ENCODE results near the gene MED8.
A peak's percentile ranks its signal among the peaks of the same experiment; 100 is the strongest.
"Not testable (repeated sequence)": the region's sequence is repeated elsewhere in the genome, so short reads cannot be mapped to it uniquely, and the experiment has no call there.

Gene MED8

GRCh38 chr1:43421976-43422750, 32.6 kb upstream of the MED8 start:
- no peak for DNase-seq

DNA sequence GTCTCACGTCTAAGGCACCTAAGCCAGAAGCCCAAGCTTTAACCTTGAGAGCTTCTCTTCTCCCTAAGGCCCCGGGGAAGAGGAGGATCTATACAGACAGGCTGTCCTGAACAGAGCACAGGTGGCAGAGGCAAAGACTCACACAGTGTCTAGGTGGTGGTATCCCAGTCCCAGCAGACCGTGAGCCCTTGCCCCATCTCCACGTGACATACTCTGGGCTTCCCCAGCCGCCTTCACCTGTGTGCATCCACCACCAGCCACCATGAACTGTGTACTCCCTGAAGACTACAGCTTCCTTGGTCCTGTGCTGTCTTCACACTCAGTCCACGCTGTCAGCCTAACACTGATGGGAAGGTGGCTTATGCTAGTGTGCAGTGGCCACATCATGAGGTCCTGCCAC, 31.8 kb upstream of the MED8 start:
- DNase-seq: no peak

- DNase-seq: no peak
Observed at GRCh38 chr1:43420874-43421273, 31.3 kb upstream of the MED8 start.

DNA sequence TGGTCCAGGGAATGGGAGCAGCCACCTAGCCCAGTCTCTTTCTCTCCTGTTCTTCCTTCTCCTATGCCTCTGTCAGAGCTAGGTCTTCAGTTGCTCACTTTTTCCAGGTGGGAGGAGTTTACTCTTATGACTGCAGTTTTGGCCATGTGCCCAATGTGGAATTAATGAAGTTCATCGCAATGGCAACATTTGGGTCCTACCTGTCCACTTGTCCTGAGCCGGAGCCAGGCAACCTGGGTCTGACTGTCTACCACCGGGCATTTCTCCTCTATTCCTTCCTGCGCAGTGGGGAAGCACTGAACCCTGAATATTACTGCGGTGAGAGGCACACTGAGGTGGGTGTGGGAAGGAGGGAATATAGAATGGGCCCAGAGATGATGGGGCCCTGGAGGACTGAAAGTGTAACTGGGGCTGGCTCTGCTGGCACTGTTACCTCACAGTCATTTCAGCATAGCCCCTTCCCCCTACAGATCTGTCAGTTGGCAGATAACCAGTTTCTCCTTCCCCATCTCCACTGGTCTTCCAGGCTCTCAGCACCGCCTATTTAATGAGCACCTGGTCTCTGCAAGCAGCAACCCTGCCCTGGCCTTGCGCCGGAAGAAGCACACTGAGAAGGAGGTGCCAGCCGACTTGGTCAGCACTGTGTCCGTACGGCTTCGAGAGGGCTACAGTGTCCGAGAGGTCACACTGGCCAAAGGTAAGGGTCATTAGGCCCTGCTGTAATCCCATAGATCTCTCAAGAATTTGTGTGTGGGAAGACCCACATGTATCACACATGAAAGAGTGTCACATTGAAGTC, 30.2 kb upstream of the MED8 start:
- DNase-seq: no peak

DNA sequence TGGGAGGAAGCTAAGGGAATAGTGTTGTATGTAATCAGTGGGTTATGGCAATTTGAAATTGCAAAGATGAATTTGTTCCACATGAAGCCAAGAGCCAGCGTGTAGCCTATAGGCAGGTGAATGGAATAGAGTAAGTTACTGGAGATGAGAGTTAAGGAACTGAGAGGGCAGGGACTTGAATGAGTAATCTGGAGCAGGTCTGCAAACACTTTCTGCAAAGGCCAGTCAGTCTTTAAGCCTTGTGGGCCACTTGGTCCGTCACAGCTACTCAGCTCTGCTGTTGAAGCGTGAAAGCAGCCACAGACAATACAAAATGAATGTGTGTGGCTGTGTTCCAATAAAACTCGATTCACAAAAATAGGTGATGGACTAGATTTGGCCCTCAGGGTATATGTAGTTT, 29.3 kb upstream of the MED8 start:
- DNase-seq: no peak

DNA sequence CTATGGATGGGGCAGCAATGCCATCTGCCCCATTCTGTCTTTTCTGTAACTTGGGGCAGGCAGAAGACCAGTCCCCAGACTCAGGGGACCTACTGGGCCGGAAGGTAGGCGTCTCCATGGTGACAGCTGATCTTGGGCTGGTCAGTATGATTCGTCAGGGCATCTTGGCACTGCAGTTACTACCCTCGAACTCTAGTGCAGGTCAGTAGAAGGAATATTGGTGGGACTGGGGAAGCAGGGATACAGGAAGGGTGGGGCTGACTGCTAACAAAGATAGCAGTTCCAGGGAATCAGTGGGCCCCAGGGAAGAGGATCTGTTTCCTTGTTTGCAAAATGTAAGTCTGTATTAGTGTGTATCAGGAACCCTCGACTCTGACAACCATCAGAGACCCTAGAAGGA, 26.3 kb upstream of the MED8 start:
- DNase-seq: no peak

DNA sequence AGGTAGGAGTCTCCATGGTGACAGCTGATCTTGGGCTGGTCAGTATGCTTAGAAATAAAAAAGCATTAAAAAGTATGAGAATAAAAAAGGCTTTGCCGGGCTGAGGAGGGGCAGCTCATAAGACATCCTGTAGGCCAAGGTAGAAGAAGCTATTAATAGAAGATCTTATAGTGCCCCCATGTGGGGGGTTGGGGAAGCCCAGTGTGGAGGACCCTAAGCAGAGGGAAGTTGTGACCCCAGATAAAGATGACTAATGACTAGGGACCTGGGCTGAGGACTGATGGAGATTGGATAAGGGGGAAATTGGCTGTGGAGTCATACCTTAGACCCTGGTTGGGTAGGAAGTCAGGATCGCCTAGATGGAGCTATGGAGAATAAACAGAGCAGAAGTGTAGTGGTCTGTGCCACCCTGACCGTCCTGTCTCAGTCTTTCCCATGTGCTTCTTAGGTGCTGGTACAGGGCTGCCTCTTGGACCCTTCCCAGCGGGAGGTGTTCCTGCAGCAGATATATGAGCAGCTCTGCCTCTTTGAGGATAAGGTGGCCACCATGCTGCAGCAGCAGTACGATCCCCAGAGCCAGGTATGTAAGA, 25.1 kb upstream of the MED8 start:
- DNase-seq: peak; percentile 72

- not testable (repeated sequence) for DNase-seq
Observed at GRCh38 chr1:43413426-43413825, 23.8 kb upstream of the MED8 start.

GRCh38 chr1:43410571-43410970, 21.0 kb upstream of the MED8 start:
- DNase-seq: no peak

DNA sequence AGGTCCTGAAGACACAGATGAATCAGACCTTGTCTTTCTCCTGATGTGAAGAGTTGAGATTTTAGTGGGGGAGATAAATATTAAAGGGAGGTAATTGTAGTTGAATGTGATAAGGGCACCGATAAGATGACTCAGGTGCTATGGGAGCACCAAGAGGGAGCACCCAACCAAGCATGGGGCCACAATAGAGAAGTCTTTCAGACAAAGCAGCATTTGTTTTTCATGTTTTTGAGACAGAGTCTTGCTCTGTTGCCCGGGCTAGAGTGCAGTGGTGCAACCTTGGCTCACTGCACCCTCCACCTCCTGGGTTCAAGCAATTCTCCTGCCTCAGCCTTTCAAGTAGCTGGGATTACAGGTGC, 16.3 kb upstream of the MED8 start:
- DNase-seq: no peak

DNA sequence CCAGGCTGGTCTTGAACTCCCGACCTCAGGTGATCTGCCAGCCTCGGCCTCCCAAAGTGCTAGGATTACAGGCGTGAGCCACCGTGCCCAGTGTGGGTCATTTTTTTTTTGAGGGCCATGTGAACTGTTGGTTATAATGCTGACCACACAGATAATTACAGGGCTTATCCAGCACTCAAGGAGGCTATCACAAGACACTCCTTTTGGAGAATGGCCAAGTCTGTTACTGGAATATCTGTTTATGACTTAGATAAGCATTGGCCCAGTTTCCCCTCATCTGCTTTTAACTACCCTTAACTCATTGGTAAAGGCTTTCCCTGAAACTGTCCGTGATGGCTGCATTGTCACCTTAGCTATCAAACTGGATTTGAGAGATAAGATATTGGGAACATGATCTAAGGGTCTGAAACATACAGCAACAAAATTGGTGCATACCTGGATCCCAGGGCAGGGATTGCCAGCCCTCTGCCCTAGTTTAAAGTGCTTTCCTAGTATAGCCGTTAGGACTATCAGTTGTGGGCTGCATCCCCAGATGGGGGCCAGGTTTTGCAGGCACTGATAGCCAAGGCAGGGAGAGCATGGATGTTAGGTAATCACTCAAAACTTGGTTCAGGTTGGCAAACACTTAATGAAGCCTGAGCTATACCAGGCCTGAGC, 15.7 kb upstream of the MED8 start:
- DNase-seq: no peak

DNA sequence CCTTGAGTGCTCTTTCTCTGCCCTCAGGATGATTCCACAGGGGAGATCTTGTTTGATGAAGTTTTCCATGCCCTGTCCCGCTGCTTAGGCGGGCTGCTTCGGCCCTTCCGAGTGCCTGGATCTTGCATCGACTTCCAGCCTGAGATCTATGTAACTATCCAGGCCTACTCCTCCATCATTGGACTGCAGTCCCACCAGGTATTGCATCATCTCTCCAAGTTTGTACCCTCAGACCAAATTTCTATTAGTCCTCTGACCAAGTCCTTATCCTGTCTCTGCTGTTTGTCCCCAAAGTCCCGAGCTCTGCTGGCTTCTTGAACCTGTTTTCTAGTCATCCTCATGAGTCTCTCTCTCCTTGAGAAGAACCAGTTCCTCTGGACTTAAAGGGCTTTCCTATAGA, 14.8 kb upstream of the MED8 start:
- DNase-seq: no peak

- DNase-seq: no peak
Observed at GRCh38 chr1:43402089-43402865, 12.7 kb upstream of the MED8 start.

GRCh38 chr1:43400441-43400840, 10.8 kb upstream of the MED8 start:
- DNase-seq: not testable (repeated sequence)

DNA sequence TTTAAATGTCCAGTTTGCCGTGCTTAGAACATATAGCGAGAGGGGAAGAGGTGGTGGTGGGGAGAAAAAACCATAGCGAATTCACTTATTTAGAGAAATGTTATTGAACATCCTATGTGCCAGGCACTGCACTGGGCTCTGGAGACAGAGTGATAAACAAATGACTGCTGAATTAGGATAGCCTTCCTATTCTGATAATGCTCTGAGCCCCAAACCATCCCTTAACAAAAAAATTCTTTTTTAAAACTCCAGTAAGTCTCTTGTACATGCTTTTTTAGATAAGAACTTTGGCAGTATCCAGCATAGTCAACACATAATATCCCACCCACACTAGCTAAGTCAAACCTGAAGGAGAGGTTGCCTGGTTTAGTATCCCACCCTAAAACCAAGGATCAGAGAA, 8.6 kb upstream of the MED8 start:
- no peak for DNase-seq

DNA sequence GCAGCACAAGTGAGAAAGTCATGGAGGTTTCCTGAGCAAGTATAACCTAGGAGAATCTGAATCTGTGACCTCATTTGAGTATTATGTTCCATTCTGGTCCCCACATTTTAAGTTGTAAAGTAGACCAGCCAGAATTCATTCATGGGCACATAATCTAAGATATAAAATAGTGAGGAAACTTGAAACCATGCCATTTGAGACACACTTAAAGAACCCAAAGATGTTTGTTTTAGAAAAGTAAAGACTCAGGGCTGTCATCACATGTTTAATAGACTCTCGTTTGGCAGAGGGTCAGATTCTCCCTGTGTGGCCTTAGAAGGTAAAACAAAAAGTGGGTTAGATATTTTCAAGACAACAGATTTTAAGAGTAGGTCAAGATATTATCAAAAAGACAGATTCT, 6.5 kb upstream of the MED8 start:
- DNase-seq: no peak

DNA sequence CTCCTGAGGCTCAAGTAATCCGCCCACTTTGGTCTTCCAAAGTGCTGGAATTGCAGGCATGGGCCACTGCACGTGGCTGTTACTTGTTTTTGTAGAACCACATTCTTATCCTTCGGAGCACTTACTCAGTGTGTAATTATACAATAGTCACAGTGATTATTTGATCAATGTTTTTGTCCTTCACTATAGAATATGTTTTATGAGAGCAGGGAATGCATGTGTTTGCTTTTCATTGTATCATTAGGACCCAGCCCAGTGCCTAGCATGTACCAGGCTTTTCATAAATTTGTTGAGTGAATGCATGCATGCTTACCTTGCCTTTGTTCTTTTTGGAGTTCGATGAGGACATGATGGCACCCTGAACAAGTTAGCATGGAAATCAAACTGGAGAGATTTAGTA, 5.9 kb upstream of the MED8 start:
- no peak for DNase-seq

DNA sequence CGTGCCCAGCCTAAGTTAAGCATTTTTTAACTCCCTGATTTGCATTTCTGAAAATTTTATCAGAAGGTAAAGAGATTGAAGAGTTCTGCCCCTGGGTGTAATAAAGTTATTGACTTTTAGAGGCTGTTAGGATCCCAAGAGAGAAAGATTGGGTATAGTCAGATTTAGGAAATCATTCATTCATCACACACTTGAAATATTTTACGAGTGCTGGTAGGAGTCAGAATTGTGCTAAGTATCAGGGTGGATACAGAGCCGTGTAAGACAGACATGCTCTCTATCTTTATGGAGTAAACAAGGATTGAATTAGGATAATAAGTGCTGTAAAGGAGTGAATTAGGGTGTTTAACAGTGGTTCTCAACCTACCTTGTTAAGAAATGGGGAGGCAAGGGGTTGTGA, 3.1 kb upstream of the MED8 start:
- no peak for DNase-seq

GRCh38 chr1:43388613-43389012, 987 bp downstream of the MED8 start:
- DNase-seq: no peak

GRCh38 chr1:43387976-43388599, 1.5 kb downstream of the MED8 start:
- no peak for DNase-seq

DNA sequence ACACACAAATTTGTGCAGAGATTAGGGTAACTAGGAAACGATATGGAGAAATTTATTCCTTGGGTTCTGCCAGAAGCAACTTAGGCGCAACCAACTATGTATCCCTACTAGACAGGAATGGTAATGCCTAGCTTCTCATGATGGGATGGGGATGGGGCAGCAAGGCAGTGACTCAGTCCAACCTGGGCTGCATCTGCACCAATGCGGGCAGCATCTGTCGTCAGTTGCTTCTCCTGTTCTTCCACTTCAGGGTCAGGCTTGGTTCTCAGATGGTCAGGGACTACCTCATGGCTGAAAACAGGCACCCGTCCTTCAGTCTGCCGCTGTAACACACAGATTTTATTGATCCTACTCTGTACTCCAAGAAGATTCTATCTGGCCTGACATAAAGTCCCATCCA, 2.9 kb downstream of the MED8 start:
- DNase-seq: no peak

DNA sequence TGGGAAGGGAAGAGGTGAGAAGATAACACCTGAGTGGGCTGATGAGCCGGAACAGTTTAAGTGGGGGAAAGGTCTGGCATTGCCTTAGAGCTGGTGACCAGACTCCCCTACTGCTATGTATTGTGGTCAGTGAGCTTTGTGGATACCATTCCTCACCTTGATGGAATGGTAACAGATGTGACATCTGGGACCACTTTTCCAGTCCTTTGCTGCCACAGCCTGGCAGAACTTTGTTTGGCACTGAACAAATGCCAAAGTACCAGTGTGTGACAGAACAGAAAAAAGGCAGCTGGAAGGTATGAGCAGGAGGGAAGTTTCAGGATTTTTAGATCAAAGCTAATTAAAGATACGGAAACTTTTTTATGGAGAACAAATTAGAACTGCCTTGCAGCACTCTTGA, 6.2 kb downstream of the MED8 start:
- DNase-seq: no peak
